Iris pigment epithelial cell (primary cell): ENCODE data around the gene SFMBT2.
"Not testable (repeated sequence)": the region's sequence is repeated elsewhere in the genome, so short reads cannot be mapped to it uniquely, and the experiment has no call there.

ENCODE experiments used
- DNase-seq: peaks from one replicate; pipeline ENCODE4 v3.0.0-alpha.2; 2011; ENCODE audit warnings: low read depth

The SFMBT2 gene

GRCh38 chr10:7184660-7185366 is 226.0 kb downstream of the SFMBT2 start:
- DNase-seq, result no peak

GRCh38 chr10:7184116-7184515 is 226.7 kb downstream of the SFMBT2 start:
- DNase-seq, result not testable (repeated sequence)

- DNase-seq, result not testable (repeated sequence)
These were observed 228.5 kb downstream of the SFMBT2 start for GRCh38 chr10:7182327-7182726.

DNA sequence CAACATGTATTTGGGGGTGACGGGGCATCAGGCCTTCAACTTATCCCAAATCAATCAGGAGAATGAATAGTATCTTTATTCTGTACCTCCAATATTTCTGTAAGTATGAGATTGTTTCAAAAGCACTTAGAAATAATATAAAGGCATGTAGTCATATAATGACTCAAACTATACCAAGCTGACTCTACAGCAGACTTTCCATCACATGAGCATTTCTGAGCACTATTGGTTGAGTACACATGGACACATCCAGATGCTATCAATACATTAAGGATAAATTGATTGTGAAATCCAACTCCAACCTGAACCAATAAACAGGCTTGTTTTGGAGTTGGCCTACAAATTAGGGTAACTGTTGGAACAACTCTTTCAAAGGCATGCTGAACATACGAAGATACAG is 229.4 kb downstream of the SFMBT2 start:
- no peak for DNase-seq

DNA sequence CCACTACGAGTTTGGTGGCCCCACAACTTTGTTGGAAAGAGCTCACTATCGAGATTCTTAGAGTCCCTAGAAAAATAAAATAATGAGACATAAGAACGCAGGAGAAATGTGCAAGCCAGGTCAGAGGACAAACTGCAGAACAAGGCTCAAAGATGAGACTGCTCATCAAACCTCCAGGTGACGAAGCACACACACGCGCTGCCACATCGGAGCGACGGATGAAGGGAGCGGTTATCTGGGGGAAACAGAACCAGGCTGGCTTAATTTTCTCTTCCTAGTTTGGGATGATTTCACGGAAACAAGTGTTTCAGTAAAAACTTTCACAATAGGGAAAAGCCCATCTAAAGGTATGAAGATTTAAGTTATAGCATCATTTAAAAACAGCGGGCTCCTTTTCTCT is 231.3 kb downstream of the SFMBT2 start:
- DNase-seq, result no peak

DNA sequence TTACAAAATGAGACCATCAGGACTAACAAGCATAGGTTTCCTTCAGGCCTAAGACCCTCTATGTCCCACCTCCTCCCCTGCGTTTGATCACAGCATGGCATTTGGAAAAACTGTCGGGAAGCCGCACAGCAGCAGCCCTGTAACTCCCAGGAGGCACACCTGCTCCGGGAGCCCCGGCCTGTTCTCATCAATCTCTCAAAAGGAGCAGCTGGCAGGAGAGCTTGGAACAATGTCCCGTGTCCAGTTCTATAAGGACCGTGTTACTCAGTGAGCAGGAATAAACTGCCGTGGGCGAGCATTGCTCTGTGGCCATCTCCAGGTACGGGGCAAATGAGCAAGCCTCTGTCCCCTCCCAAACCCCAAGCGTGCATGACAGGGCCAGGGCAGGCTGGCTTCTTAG is 236.9 kb downstream of the SFMBT2 start:
- no peak for DNase-seq

DNA sequence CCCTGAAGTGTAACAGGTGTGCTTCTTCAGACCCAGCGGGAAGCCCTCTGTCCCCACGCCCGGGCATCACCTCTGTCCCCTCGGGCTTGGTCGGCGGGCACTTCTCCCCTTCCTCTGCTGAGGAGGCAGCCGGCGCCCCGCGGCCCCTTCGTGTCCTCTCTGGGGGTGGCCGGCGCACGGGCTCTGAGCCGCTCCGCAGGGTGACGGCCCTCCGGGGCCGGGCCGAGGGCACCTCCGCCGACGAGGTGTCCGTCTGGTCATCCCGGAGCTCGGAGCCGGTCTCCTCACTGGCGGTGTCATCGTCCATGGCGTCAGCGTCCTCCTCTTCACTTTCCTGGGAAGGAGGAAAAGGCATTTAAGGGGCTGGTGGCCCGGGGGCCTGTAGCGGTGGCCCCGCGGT is 239.0 kb downstream of the SFMBT2 start:
- DNase-seq, result no peak

DNA sequence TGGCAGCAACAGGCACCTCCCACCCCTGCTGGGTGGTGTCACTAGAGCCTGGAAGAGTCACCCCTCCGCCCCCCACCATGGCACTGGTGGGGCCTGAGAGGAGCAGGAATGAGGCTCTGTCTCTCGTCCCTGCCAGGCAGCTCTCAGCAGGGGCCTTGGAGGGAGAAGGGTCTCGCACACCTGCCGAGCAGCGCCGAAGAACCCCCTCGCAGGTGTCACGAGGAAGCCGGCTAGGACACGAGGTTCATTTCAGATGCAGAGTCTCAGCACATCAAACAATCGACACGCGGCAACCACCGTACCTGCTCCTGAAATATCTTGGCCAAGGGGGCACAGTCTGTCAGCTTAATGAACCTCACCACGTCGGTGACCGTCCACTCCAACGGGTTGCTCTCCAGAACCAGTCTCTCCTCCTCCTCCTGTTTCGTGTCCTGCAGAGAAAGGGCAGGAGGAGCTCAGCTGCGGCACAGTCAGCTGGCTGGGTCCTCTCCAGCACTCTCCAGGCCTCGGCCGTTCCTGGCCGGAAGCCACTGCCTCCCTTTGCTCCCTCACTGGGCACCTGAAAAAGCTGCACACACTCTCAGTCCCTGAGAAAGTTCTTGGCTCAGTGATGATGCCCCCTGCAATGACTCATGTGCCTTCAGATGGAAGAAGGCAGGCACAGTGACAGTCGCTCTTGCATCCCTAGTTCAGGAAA is 240.1 kb downstream of the SFMBT2 start:
- DNase-seq, result no peak

GRCh38 chr10:7168414-7168813 is 242.4 kb downstream of the SFMBT2 start:
- no peak for DNase-seq

DNA sequence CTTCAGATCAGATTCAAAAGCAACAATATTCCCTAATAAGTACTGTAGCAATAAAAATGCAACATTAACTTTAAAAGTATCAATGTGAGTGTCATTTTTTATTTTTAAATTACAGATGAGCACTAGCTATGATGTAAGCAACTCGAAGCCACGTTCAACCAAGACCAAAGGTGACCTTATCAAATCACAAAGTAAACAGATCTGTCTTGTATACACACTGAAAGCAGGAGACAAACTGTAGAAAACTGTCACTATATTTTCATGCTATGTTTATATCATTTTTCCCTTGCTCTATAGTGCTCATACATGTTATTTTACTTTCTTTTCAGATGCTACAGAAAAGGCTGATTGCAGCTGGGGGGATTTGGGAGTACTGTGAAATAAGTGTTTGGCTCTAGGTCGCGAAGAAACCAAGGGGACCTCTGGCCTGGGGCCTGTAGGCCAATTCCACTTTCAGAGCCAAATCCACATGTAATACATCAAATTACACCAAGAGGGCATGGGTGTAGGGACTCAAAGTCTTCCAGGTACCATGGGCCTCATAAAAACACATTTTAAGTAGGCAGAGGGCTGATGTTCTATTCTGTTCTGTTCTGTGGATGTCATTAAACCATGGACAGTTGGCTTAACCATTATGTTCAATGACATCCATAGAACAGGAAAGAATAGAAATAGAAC is 245.2 kb downstream of the SFMBT2 start:
- no peak for DNase-seq

- no peak for DNase-seq
These were observed 245.9 kb downstream of the SFMBT2 start for GRCh38 chr10:7164955-7165354.

DNA sequence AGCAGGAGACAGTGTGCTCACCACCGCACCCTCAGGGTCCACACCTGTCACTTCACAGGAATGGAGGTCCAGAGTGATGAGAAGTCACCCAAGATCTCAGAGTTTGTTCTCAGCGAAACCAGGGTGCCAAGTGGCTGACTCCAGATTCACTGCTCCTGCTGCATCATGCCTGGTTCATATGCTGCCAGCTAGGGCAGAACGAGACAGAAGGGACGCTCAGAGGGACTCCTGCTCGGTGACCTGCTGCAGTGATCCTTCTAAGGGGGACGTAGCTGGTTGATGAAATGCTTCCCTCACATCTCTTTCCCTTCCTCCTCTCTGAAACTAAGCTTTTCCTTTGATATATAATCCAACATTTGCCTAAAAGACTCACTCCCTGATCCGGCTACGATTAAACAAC is 248.5 kb downstream of the SFMBT2 start:
- DNase-seq, result no peak

DNA sequence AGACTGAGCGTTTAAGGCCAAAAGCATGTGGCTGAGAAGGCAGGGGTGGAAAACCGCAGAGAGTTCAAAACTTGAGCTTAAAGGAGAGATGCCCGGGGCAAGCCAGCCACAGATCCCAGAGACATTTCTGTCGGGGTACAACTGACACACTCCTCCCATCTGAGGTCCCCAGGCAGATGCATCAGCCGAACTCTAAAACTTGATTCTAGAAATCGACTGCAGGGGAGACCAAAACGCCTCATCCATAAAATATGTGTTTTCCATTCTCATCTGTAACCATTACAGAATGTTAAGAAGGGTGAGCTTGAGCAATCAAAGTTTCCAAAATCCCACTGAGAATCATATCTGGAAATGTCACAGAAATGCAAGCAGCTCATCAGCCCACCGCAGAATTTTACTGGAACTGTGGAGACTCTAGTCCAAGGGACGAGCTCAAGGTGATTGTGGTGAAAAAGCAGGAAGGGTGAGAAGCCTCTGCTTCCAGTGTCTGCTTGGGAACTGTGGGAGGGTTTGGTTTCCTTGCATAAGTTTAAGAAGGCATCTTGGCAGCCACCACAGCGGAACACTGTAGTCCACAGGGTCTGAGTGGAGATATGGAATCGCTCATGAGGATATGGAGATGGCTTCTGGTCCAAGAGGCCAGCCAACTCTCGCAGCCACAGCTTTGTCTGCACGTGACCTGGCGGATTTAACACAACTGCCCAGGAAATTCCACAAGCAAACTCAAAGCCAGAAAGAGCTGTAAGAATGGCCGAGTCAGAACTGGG is 249.2 kb downstream of the SFMBT2 start:
- no peak for DNase-seq

GRCh38 chr10:7159928-7160327 is 250.9 kb downstream of the SFMBT2 start:
- DNase-seq, result no peak

DNA sequence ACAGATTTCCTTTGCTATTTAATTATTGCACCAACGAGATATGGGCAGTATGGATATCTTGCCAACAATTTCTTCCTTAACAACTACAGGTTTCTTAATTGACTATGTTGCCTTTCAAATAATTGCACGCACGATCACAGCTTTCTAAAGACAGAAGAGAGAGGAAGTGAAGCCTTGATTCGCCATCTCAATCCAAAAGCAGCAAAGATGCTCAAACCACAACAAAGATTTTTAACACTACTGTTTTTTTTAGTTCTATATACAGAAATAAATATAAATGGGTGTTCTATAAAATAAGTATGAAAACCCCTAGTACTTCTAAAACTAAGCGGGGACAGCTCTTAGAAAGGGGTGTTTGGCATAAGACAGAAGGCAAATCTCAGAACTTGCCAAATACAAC is 251.3 kb downstream of the SFMBT2 start:
- DNase-seq, result no peak

GRCh38 chr10:7157091-7157490 is 253.7 kb downstream of the SFMBT2 start:
- no peak for DNase-seq

GRCh38 chr10:7153750-7154149 is 257.1 kb downstream of the SFMBT2 start:
- DNase-seq, result peak; percentile 1

DNA sequence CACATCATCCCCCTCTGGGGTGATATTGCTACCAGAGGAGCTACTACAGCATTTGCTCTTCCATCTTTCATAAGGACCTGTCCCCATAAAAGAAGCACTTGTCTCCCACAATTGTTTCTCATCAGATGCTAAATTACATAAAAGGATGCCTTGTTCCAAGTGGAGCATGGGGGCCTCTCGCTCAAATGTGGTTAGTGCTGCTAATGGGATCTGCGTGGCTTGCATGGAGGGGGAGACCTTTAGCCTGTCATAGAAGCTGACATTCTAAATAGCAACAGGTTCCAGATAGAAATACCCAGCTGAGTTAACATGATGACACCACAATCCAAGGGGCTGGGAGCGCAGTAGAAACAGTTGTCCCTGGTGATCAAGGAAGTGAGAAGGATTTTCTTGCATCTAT is 257.9 kb downstream of the SFMBT2 start:
- no peak for DNase-seq

DNA sequence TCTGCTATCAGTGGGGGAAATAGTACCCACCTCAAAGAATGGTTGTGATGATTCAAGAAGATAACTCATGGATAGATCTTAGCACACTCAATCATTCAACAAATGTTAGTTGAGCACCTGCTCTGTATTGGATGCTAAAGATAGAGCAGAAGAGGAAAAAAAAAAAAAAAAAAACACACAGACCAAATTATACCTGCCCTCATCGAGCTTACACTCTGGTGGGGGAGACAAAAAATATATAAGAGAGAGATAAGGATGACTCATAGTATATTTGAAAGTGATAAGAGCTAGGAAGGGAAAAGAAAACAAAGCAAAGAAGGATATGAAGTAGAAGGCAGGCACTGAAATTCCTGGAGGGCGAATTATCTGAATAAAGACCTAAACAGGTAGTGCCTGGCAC is 258.5 kb downstream of the SFMBT2 start:
- no peak for DNase-seq

GRCh38 chr10:7151538-7151937 is 259.3 kb downstream of the SFMBT2 start:
- no peak for DNase-seq

DNA sequence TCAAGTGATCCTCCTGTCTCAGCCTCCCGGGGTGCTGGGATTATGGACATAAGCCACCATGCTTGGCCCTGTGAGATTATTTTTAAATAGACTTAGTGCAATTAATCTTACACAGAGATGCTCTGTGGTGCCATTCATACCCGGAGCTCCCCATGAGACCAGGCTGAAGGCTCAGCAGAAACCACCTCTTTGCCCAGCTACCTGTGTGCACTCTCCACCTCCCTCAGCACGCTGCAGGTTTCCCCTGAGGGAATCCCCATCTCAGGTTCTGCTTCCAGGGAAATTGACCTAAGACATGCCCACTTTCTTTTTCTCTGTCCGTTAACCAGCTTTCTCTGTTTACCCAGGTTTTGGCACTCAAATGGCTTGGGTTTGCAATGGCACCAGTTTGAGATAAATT is 260.5 kb downstream of the SFMBT2 start:
- DNase-seq, result no peak

DNA sequence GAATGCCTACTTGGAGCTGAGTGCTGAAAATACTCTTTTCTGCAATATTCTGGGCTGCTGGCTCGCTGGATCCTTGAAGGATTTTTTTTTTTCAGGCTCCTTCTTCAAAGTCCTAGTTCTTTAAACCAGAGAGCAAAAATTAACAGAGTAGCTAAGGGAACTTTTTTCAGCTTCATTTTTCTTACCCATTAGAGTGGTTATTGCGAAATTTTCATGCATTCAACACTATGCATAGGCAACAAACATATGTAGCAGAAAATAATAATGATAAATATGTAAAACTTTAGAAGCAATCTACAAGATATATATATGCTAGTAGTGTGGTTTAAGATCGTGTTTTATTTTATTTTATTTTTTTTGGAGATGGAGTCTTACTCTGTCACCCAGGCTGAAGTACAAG is 264.6 kb downstream of the SFMBT2 start:
- DNase-seq, result no peak

DNA sequence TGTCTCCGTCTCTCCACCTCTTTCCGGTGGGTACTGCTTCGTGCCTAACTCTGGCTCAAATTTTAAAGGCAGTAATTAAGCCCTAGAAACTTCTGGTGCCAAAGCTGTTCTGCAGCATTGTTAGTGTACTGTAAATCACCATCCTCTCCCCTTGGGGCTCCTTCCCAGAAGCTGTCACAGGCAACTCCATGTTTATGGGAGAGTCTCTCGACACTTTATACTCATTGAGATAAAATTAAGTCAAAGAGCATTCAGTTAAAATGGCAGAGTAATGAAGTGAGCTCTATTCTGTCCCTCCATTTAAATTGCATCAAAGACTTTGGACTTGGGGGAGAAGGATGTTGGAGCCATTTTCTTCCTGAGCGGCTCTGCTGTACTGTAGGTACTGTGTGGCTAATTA is 274.8 kb downstream of the SFMBT2 start:
- DNase-seq, result no peak
